Psoas muscle (tissue), 8 donors: ENCODE results near the gene RFX2. TPM values are rescaled to one million over a fixed set of nuclear protein-coding genes. Genes with fewer than 3 reads are reported as not detected.

Source experiments
- ATAC-seq, 4 donors: fragments of 200-7000 bp; cut with Tn5 transposase; one replicate each; pipeline ENCODE4 v1.9.1; 2020; ENCODE audit warnings: moderate library complexity in 3 of 4, mild to moderate bottlenecking in 2 of 4
- DNase-seq, 2 donors: peaks; one replicate each; pipeline ENCODE4 v3.0.0-alpha.2; 2020
- H3K27ac ChIP-seq: fragments of 200-600 bp; one replicate; pipeline ENCODE4 v1.8.0; 2022
- H3K27me3 ChIP-seq, 3 donors: fragments of 200-600 bp in 1 of 3; one replicate each; pipeline versions ENCODE4 v1.6.1 to v1.8.0; 2013 to 2022; ENCODE audit warnings: low read length in 2 of 3, mild to moderate bottlenecking in 2 of 3, moderate library complexity in 1 of 3; ENCODE audit not compliant: insufficient read depth in 3 of 3
- H3K36me3 ChIP-seq, 2 donors: fragments of 200-600 bp in 1 of 2; one replicate each; pipeline versions ENCODE4 v1.6.1 to v1.8.0; 2013 to 2022; ENCODE audit warnings: low read depth in 1 of 2, mild to moderate bottlenecking in 1 of 2, moderate library complexity in 1 of 2; ENCODE audit not compliant: insufficient read depth in 1 of 2
- H3K4me1 ChIP-seq: fragments of 200-600 bp; one replicate; pipeline ENCODE4 v1.8.0; 2022
- H3K4me3 ChIP-seq: fragments of 200-600 bp; one replicate; pipeline ENCODE4 v1.8.0; 2022; ENCODE audit warnings: mild to moderate bottlenecking
- H3K9me3 ChIP-seq: fragments of 200-600 bp; one replicate; pipeline ENCODE4 v1.8.0; 2022
- WGBS, 3 donors: extraction: QIAGEN DNeasy Blood & Tissue Kit; methylation state at CpG; one replicate each; pipeline versions ENCODE4 v1.1.6 to v1.1.7; 2013; 5-methylcytosine and 5-hydroxymethylcytosine counted together
- intact Hi-C, 2 donors: fragments of 100-400 bp; cut with DNase I; formaldehyde crosslinking; loops; one replicate each; pipeline versions ENCODE4 v1.11.0 to v1.14.2; 2022
- polyA plus RNA-seq, 3 donors: library from polyadenylated mRNA; stranded (reverse); fragments of 200-250 nt; gene quantifications; one replicate each; pipeline ENCODE4 v1.2.3, GENCODE V29; 2013
- total RNA-seq, 4 donors: library from RNA; stranded (reverse); fragmentation: NEBNext Ultra II Directional in 2 of 4; extraction: Animal tissue kit (Norgen Biotek cat#: 25700) in 2 of 4; gene quantifications; one replicate each; pipeline versions ENCODE4 v1.2.1 to v1.2.4, GENCODE V29; 2021 to 2023
- TF ChIP-seq, protein P1 (sequence below): fragments of 200-600 bp; IDR thresholded peaks from one replicate; pipeline ENCODE4 v1.8.0; 2022; ENCODE audit warnings: antibody characterized with exemption
- donor health status: healthy with polysubstance abuse.
- donor health status: DM: no; HTN: no; CAD: no; lungs with moderate emphysema.
- donor health status: Bipolar disorder and iron deficiency.
- donor health status: healthy.
- donor health status: DM: yes; HTN: yes; CAD: no.
- donor health status: DM: no; HTN: no; CAD: no.
- donor health status: DM: no; HTN: no; CAD: no.
- donor health status: DM: yes; HTN: yes; CAD: no.

RFX2 gene
- total and polyA plus RNA-seq, 7 donors = 0.58 to 2.1 (median 1.0) TPM

DNA sequence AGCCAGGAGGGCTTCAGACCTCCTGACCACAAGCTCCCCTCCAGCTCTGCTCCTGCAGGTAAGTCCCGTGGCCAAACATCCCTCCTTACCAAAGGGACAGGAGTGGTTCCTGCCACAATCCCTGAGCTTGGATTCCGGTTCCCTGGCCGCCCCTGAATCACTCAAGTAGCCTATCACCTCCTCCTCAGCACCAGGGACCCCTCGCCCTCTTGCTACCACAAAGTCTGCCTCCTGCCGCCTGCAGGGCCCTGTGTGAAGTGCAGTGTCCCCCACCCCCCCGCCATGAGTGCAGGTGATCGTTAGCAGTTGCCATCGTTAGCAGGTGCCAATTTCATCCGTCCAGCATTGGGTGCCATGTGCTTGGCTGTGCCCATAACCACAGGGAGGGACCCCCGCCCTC, 91.5 kb downstream of the RFX2 start:
- peak in 1 of 2 donors; percentile 41 for DNase-seq
- TF ChIP-seq, protein P1, sequence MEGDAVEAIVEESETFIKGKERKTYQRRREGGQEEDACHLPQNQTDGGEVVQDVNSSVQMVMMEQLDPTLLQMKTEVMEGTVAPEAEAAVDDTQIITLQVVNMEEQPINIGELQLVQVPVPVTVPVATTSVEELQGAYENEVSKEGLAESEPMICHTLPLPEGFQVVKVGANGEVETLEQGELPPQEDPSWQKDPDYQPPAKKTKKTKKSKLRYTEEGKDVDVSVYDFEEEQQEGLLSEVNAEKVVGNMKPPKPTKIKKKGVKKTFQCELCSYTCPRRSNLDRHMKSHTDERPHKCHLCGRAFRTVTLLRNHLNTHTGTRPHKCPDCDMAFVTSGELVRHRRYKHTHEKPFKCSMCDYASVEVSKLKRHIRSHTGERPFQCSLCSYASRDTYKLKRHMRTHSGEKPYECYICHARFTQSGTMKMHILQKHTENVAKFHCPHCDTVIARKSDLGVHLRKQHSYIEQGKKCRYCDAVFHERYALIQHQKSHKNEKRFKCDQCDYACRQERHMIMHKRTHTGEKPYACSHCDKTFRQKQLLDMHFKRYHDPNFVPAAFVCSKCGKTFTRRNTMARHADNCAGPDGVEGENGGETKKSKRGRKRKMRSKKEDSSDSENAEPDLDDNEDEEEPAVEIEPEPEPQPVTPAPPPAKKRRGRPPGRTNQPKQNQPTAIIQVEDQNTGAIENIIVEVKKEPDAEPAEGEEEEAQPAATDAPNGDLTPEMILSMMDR = no peak
- WGBS, 3 donors = 70 to 73% (median 73%) methylated on average over 10 of the region's 10 CpGs
- Histone ChIP-seq H3K4me1 (no peaks in the 10 kb centered on the region), H3K9me3 (no peaks in the 10 kb centered on the region), H3K36me3 (no peaks in the 10 kb centered on the region), H3K27me3 (peaks cover 0 to 18% (median 0%) of the 10 kb centered on the region in 3 donors), H3K27ac (no peak overlapping the region), H3K4me3 (no peak overlapping the region)
- no peak for ATAC-seq
- intact Hi-C loops = no loop called here

DNA sequence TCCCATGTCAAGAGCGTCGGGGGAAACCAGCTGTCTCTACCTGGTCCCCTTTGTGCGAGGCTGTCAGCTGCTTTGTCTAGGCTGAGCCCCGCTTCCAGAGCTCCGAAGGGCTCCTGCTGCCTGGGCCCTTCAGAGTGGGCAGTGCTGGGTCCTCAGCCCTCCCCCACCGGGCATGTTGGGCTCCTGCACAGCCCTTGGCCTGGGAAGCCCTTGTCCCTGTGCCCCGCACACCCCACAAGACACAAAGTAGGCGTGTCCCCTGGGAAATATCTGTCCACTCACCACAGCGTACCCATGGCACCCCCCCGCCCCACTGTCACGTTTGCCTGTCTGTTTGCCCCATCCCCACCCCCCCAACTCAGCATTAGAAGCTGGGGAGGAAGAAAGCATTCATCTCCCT, 92.7 kb downstream of the RFX2 start:
- intact Hi-C loops = no loop called here
- no peaks in the 10 kb centered on the region for H3K9me3 ChIP-seq
- TF ChIP-seq, protein P1 = no peak

DNA sequence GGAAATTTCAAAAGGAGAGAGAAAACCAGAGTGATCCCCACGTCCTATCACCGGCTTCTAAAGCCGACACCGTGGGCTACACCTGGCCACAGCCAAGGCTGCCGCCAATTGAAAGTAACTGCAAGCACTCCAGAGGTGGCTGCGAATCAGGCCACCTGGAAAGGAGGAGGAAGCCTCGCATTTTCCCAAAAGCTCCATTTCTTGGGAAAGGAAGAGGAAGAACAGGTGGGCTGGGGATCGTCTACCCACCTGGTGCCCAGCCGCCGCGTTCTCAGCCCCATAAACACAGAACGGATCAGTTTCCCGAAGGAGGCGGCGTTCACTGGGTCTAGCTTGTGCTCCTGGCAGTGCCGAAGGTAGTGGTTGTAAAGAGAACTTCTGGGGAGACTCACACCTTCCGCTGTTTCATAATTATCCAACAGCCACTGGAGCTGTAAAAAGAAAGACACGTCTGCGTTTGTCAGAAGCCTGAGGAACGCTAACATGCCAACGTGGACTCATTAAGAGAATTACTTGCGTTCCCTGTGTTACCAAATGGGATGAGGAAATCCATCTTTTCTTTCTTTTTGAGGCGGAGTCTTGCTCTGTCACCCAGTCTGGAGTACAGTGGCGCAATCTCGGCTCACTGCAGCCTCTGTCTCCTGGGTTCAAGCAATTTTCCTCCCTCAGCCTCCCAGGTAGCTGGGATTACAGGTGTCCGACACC, 94.3 kb downstream of the RFX2 start:
- intact Hi-C loops = no loop called here
- H3K36me3 ChIP-seq = no peaks in the 10 kb centered on the region
- 93 to 95% (median 94%) methylated on average over 26 of the region's 26 CpGs for WGBS, 3 donors
- H3K27ac ChIP-seq = no peak overlapping the region
- H3K9me3 ChIP-seq = no peaks in the 10 kb centered on the region
- H3K27me3 ChIP-seq = peaks cover 0 to 4% (median 0%) of the 10 kb centered on the region in 3 donors
- no peaks in the 10 kb centered on the region for H3K4me1 ChIP-seq
- no peak overlapping the region for H3K4me3 ChIP-seq
- TF ChIP-seq, protein P1 = no peak
- DNase-seq = peak in 1 of 2 donors; percentile 19
- ATAC-seq = no peak

More for the DNA sequence above, 92.7 kb downstream of the RFX2 start:
- Histone ChIP-seq H3K4me3 (no peak overlapping the region), H3K27me3 (peaks cover 0 to 15% (median 0%) of the 10 kb centered on the region in 3 donors), H3K4me1 (no peaks in the 10 kb centered on the region), H3K36me3 (no peaks in the 10 kb centered on the region), H3K27ac (no peak overlapping the region)
- ATAC-seq (no peak), DNase-seq (peak in 1 of 2 donors; percentile 23)
- 78 to 81% (median 78%) methylated on average over 11 of the region's 11 CpGs for WGBS, 3 donors

DNA sequence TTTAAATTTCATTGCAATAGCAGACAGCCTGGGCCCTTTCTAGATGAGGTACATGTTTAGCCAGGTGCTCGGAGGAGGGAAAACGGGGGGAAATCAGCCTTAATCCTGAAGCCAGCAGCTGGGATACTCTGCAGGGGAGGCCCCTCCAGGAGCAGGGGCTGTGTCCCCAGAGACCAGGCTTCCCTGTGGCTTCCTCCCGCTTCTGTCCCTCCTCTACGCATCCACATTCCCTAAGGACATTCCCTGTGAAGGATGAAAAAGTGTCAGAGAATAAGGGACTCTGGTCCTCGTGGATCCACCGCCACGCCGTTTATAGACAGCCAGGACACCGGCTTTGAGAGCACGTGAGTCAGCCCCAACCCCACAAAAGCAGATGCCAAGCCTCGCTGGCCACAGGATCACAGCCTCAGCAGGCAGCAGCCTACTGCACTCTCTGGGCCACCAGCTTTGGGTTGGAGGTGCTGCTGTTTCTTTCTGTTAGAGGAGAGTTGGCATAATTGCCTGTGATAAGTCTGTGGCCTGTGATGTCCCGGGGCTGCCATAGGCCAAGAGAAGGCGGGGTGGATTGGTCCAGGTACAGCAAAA, 95.7 kb downstream of the RFX2 start:
- 79 to 90% (median 81%) methylated on average over 13 of the region's 13 CpGs for WGBS, 3 donors
- Histone ChIP-seq H3K9me3 (no peaks in the 10 kb centered on the region), H3K4me3 (no peak overlapping the region), H3K4me1 (no peaks in the 10 kb centered on the region), H3K27ac (no peak overlapping the region), H3K36me3 (no peaks in the 10 kb centered on the region), H3K27me3 (peaks cover 0 to 4% (median 0%) of the 10 kb centered on the region in 3 donors)
- peak in 1 of 2 donors; percentile 34 for DNase-seq
- intact Hi-C loops = no loop called here
- no peak for ATAC-seq
- TF ChIP-seq, protein P1 = no peak
